T-helper 2 cell (primary cell): ENCODE data around the gene WDR43.

Source experiments
- DNase-seq, 5 experiments: peaks; one replicate each; pipeline versions ENCODE4 v3.0.0 to v3.0.0-alpha.2; 2012 to 2022
- total RNA-seq, 2 donors: gene quantifications; one replicate each; lab custom pipeline; 2026; lab: John Stamatoyannopoulos, UW

The WDR43 gene, protein sequence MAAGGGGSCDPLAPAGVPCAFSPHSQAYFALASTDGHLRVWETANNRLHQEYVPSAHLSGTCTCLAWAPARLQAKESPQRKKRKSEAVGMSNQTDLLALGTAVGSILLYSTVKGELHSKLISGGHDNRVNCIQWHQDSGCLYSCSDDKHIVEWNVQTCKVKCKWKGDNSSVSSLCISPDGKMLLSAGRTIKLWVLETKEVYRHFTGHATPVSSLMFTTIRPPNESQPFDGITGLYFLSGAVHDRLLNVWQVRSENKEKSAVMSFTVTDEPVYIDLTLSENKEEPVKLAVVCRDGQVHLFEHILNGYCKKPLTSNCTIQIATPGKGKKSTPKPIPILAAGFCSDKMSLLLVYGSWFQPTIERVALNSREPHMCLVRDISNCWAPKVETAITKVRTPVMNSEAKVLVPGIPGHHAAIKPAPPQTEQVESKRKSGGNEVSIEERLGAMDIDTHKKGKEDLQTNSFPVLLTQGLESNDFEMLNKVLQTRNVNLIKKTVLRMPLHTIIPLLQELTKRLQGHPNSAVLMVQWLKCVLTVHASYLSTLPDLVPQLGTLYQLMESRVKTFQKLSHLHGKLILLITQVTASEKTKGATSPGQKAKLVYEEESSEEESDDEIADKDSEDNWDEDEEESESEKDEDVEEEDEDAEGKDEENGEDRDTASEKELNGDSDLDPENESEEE
- 99.9 to 109 reads per million in 2 donors for total RNA-seq

- DNase-seq: peak; percentile 92 to 100 (median 98)
These were observed at the start of gene WDR43 for GRCh38 chr2:28894470-28895188. WDR43 (plus strand) TSS chr2:28894667; CDS start chr2:28894699, 32 bp downstream.

GRCh38 chr2:28855193-28855592 is 39.3 kb upstream of the WDR43 start:
- no peak for DNase-seq

- no peak for DNase-seq
These were observed 38.5 kb upstream of the WDR43 start for GRCh38 chr2:28855977-28856376.

DNA sequence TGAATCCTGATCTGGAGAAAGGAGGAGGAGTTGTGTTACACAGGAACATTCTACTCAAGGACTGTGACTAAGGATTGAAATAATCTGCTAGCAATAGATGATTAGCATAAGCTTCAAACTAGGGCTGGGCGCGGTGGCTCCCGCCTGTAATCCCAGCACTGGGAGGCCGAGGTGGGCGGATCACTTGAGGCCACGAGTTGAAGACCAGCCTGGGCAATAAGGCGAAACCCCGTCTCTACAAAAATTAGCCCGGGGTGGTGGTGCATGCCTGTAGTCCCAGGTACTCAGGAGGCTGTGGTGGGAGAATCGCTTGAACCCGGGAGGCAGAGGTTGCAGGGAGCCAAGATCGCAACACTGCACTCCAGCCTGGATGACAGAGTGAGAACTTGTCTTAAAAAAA is 25.9 kb upstream of the WDR43 start:
- DNase-seq: no peak

- DNase-seq: peak in 1 of 5 experiments; percentile 8
These were observed 24.8 kb upstream of the WDR43 start for GRCh38 chr2:28869494-28870145.

DNA sequence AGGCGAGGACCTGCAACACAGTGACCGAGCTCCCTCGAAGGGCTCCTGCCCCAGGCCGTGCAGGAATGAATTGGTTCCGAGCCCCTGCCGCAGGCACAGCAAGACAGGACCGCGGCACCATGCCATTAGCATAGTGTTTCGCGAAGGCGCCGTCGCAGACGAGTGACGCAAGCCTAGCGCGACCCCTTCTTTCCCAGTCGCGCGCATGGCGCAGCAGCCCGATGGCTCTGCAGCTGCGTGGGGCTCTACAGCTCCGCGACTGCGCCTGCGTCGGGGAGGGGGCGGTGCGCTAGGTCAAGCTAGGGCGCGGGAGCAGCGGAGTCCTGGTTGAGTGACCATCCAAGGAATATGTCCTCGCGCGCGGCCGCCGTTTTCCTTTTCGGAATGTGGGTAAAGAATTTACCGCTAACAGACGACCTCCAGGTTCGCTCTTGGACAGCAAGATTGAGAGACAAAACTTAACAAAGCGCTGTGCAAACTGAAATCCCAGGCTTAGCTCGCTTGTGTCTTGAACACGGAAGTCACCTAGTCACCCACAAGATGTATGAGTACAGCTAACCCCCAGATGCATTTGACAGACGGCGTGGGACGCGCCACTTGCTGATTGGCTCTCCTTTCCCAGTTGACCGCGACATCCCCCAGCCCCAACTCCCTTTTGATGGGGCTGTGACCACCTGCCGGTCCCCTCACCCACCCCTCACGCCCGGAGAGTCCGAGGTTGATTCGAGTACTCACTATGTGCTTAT is 24.1 kb upstream of the WDR43 start, which contains the start of gene TRMT61B:
TRMT61B (minus strand) TSS at position 164 of the 746 bp plus-strand sequence; CDS start at position 132, 32 bp downstream.
- DNase-seq: peak; percentile 93 to 97 (median 95)

- no peak for DNase-seq
These were observed 22.8 kb upstream of the WDR43 start for GRCh38 chr2:28871620-28872019.

DNA sequence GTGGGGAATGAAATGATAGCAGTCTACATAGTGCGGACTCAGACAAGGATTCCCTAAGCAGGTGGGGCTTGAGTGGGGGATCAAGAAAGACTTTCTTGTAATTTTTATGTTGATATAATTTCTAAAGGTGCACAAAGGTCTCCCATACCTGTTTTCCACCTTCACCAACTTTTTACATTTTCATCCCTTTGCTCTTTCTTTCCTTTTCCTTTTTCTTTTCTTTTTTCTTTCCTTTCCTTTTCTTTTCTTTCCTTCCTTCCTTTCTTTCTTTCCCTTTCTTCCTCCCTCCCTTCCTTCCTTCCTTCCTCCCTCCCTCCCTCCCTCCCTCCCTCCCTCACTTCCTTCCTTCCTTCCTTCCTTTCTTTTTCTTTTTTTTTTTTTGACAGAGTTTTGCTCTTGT is 14.3 kb upstream of the WDR43 start:
- no peak for DNase-seq

DNA sequence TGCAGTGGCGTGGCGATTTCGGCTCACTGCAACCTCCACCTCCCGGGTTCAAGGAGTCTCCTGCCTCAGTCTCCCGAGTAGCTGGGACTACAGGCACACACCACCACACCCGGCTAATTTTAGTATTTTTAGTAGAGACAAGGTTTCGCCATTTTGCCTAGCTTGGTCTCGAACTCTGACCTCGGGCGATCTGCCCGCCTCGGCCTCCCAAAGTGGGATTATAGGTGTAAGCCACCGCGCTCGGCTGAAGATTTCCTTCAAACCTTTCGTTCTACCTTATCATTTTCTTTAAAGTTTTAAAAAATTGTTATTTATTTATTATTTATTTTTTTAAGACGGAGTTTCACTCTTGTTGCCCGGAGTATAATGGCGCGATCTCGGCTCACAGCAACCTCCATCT is 979 bp upstream of the WDR43 start:
- DNase-seq: no peak

- DNase-seq: peak in 4 of 5 experiments; percentile 8 to 49 (median 22)
These were observed 874 bp downstream of the WDR43 start for GRCh38 chr2:28895189-28895893.

DNA sequence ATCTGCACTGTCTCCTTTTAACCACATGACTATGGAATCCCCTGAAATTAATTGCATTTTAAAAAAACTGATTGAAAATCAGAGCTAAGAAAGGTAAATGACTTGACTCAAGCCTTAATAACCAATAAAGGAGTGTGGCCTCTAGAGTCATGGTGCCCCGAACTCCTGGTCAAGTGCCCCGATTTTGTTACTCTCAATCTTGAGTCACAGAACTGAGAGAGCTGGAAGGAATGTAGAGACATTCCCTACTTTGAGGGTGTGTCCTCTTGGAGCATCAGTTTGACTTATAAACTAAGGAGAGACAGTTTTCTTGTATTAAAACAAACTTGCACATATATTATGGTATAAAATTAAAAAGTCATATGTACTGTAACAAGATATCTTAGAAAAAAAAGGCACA is 2.4 kb downstream of the WDR43 start:
- no peak for DNase-seq

GRCh38 chr2:28898048-28898447 is 3.6 kb downstream of the WDR43 start:
- no peak for DNase-seq

DNA sequence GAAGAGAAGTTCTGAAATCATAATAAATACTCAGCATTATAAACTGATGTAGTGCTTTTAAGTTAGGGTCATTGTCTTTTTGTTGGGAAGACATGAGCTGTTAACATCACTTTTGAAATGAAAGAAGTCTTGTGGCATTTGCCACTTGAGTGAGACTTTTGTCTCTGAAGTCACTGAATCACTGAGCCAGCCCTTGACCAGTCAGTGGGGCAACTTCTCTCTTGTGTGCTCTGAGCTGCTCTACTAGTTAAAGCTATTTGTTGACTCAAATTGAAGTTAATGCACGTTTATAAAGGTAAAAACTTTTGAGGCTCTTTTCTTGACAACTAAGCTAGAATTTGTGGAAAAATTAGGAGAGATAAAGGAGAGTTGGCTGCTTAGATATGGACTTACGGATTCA is 6.7 kb downstream of the WDR43 start:
- no peak for DNase-seq

GRCh38 chr2:28901841-28902240 is 7.4 kb downstream of the WDR43 start:
- no peak for DNase-seq

DNA sequence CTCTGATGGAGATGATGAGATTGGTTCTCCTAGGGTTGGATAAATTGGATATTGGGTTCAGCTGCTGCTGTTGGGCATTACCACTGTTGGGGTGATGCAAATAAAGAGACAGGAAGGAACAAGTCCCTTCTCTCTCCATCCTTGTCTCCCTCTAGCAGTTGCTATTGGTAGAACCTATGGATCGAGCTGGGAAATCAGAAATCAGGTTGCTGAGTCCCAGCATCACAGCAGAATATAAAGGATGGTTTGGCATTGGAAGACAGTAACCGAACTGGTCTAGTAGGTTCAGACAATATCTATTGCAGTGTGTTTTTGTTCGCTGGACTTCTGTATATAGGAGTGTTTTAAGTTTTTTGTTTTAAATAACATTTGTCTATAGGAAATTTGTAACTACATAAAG is 8.1 kb downstream of the WDR43 start:
- no peak for DNase-seq

DNA sequence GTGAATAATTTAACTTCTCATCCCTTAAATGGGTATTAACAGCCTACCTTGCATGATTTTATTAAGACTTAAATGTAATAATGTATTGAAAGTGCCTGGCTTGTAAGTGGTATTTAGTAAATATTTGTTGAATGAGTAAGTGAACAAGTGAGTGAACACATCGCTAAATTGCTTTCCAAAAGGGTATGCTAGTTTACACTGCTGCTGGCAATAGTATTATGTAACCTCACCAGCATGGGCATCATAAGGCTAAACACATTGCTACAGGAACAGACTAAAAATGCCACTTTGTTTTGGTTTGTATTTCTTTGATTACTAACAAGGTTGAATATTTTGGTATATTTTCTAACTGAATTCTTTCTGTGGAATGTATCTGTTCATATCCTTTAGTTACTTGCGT is 9.8 kb downstream of the WDR43 start:
- DNase-seq: no peak

DNA sequence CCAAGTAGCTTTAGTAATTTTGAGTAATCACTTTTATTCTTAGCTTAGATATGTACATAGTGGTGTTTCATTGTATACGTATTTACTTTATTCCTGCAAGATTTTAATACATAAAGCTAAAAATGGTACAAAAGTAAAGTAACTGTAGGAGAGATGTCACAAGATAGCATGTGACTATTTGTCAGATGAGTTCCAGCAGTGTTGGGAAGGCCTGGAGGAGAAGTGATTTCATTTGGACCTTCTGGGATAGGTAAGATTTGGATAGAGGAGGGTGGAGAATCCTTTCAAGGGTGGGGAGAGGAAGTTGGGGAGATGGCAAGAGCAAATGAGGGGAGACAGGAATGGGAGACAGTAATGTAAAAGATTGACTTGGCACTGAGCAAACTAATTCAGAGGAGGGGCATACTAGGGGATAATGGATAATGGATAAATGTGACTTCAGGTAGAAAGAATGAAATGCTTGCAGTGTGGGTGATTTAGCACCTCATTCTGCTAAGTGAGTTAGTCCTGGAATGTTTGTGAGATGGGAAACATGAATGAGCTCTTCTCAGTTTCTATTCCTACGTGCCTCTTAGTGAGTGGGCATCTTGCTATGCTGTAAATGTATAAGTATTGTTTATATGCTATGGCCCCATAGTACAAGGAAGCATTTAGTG is 10.5 kb downstream of the WDR43 start:
- no peak for DNase-seq

- DNase-seq: no peak
These were observed 11.1 kb downstream of the WDR43 start for GRCh38 chr2:28905533-28905932.

GRCh38 chr2:28906376-28906775 is 11.9 kb downstream of the WDR43 start:
- DNase-seq: no peak

GRCh38 chr2:28906821-28907220 is 12.4 kb downstream of the WDR43 start:
- DNase-seq: no peak

- DNase-seq: no peak
These were observed 13.7 kb downstream of the WDR43 start for GRCh38 chr2:28908172-28908571.
